PC-3 (cell line): Measurements from ENCODE around the gene SCAF8.

Source experiments
- CTCF ChIP-seq: fragments of 300-600 bp; sonication (generic); conservative IDR thresholded peaks from 2 replicates; pipeline ENCODE4 v1.5.1; 2017; ENCODE audit warnings: antibody characterized with exemption, low read depth, mild to moderate bottlenecking, low read length
- EZH2 ChIP-seq: fragments of 300-600 bp; sonication (generic); IDR thresholded peaks from one replicate; pipeline ENCODE4 v1.6.1; 2017; ENCODE audit warnings: antibody characterized with exemption, mild to moderate bottlenecking, low read length; ENCODE audit not compliant: unreplicated experiment

GRCh38 chr6:154696661-154697060 lies 36.6 kb upstream of the SCAF8 start:
- TF ChIP-seq CTCF: no peak
- no peak for TF ChIP-seq EZH2
